HL-60 (cell line): Measurements from ENCODE around the gene DMRT1.

ENCODE experiments used
- DNase-seq, 2 experiments: peaks; one replicate each; pipeline ENCODE4 v3.0.0-alpha.2; 2010 to 2020; ENCODE audit warnings: low read depth in 1 of 2, low spot score in 1 of 2
- H3K27ac ChIP-seq: fragments of 250-450 bp; sonication (Bioruptor Pico); replicated peaks from 2 replicates; pipeline ENCODE4 v1.5.1; 2020; ENCODE audit warnings: mild to moderate bottlenecking, moderate library complexity
- H3K27me3 ChIP-seq: fragments of 250-450 bp; sonication (Bioruptor Pico); 2 replicates; pipeline ENCODE4 v1.5.1; 2021; ENCODE audit warnings: mild to moderate bottlenecking, moderate library complexity; ENCODE audit not compliant: insufficient read depth, poor library complexity, severe bottlenecking
- H3K4me3 ChIP-seq: replicated peaks from 2 replicates; pipeline ENCODE4 v1.5.1; 2011; ENCODE audit warnings: mild to moderate bottlenecking, control low read depth, low read length; ENCODE audit not compliant: insufficient read depth
- CTCF ChIP-seq: IDR thresholded peaks from one replicate; pipeline ENCODE4 v1.5.1; 2011; ENCODE audit warnings: low read length, control low read depth, inconsistent platforms; ENCODE audit not compliant: insufficient read depth
- GABPA ChIP-seq: IDR thresholded peaks from 2 replicates; pipeline ENCODE4 v1.6.1; 2012; ENCODE audit warnings: low read depth
- POLR2AphosphoS5 ChIP-seq: IDR thresholded peaks from 2 replicates; pipeline ENCODE4 v1.6.1; 2012; ENCODE audit warnings: low read depth
- REST ChIP-seq: IDR thresholded peaks from 2 replicates; pipeline ENCODE4 v1.6.1; 2012; ENCODE audit warnings: low read depth; ENCODE audit not compliant: insufficient replicate concordance
- SPI1 ChIP-seq: IDR thresholded peaks from 2 replicates; pipeline ENCODE4 v1.6.1; 2012; ENCODE audit warnings: low read depth, mild to moderate bottlenecking, borderline replicate concordance

Gene DMRT1

DNA sequence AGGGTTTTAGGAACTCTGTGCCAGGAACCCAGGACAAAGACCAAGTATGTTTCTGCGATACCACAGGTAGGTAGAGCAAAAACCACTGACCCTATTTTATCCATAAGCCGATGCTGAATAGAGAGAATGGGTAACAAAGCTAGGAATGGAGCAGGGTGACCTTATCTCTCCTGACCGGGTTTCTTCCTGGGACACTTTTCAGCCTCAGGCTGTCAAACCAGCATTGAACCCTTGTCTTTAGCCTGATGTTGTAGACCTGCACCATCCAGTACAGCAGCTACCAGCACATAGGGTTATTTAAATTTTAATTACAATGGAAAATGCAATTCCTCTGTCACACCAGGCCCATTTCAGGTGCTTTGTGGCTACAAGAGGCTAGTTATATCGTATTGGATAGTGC, 91.9 kb downstream of the DMRT1 start:
- H3K27ac ChIP-seq = no peak overlapping the region
- no peaks in the 10 kb centered on the region for H3K27me3 ChIP-seq
- TF ChIP-seq POLR2AphosphoS5 (no peak), GABPA (no peak), CTCF (no peak), REST (no peak), SPI1 (no peak)
- no peak for DNase-seq
- H3K4me3 ChIP-seq = no peak overlapping the region

DNA sequence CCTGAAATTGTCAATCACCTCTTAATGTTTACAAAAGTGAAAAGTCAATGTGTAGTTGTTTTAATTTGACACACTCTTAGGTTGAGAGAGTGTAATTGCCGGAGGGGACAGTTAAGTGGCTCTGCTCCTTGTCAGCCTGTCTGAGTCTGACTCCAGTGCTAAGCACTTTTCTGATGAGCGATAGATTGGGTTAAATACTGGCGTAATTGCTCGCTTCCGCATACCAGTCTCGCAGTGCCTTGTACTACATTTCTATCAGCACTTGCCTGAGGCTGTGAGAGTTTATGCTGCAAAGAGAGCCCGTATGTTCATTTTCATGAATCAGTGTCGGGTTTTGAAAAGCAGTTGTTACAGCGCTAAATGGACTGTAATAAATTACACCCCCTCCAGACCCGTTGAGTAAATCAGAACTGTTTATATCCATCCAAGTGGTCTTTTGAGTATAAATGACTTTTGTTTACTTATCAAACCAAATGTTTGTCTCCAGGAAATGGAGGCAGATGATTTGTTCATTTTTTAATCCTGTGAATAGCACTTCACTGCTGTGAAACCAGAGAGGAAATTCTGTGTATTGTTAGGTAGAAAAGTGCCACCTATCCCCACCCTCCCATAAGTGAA, 94.0 kb downstream of the DMRT1 start:
- Histone ChIP-seq H3K27ac (no peak overlapping the region), H3K27me3 (no peaks in the 10 kb centered on the region), H3K4me3 (no peak overlapping the region)
- no peak for DNase-seq
- TF ChIP-seq CTCF = no peak
- TF ChIP-seq POLR2AphosphoS5 = no peak
- TF ChIP-seq GABPA = no peak
- TF ChIP-seq REST = no peak

DNA sequence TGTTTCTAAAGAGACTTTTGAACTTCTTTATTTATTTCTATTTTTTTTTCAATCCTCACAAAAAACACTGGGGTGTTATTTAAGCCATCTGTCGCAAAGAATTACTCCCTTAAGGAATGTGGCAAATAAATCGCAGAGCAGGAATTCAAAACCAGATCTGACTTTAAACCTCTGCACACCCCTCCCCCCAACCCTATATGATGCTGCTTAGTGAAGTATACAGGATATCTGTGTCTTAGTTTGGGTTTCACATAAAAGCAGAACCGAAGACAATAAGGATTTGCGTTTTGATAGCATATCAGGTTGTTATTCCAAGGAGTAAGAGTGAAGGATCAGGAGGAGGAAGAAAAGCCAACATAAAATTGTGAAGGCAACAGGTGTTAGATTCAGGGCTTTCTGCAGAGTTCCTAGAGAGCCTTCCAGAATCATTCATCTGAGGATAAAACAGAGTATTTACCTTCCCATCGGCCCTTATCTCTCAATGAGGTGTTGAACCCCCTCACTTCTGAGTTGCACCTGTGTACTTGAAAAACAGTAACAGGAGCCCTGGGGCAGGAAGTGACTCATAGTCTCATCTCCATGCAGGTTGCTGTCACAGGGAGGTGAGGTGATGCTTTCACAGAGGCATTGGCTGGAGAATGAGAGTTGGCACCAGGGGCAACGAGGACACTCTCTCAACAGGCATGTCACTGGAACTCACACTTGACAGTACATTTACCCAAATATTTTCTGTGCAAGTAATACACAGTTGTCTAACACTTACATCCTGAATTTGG, 101.5 kb downstream of the DMRT1 start:
- Histone ChIP-seq H3K4me3 (no peak overlapping the region), H3K27ac (no peak overlapping the region), H3K27me3 (peaks cover 2% of the 10 kb centered on the region)
- no peak for TF ChIP-seq REST
- TF ChIP-seq CTCF = no peak
- TF ChIP-seq GABPA = no peak
- no peak for TF ChIP-seq SPI1
- no peak for TF ChIP-seq POLR2AphosphoS5
- no peak for DNase-seq
